H1 (cell line): Measurements from ENCODE around the gene RPS29. TPM values are rescaled to one million over a fixed set of nuclear protein-coding genes. Genes with fewer than 3 reads are reported as not detected.

Experiments
- NANOG ChIP-seq: IDR thresholded peaks from 2 replicates; pipeline ENCODE4 v1.6.1; 2011; ENCODE audit warnings: low read length, low read depth, mild to moderate bottlenecking, inconsistent platforms; ENCODE audit not compliant: insufficient read depth, poor library complexity, severe bottlenecking
- polyA plus RNA-seq, 7 experiments: library from polyadenylated mRNA; depleted of rRNA in 3 of 7; stranded (reverse) in 5 of 7; unstranded in 2 of 7; fragments of >200 nt in 5 of 7; fragments of 200-250 nt in 2 of 7; gene quantifications; 1 replicate in 5 of 7; 2 replicates in 1 of 7; 4 replicates in 1 of 7; pipeline versions ENCODE4 v1.2.1 to v1.2.3, GENCODE V29; 2011 to 2013; ENCODE audit warnings: missing spikeins in 2 of 7, mixed read lengths in 2 of 7
- total RNA-seq: library from RNA; stranded (reverse); fragmentation: NEBNext Ultra II Directional; extraction: Animal tissue kit (Norgen Biotek cat#: 25700); gene quantifications from 2 replicates; pipeline ENCODE4 v1.2.1, GENCODE V29; 2021

Gene RPS29
- total and polyA plus RNA-seq, 2 of the 8 experiments (the other 6 are each of a cell fraction or from before 2014, with no cell fraction given): 2,193 to 23,165 TPM

DNA sequence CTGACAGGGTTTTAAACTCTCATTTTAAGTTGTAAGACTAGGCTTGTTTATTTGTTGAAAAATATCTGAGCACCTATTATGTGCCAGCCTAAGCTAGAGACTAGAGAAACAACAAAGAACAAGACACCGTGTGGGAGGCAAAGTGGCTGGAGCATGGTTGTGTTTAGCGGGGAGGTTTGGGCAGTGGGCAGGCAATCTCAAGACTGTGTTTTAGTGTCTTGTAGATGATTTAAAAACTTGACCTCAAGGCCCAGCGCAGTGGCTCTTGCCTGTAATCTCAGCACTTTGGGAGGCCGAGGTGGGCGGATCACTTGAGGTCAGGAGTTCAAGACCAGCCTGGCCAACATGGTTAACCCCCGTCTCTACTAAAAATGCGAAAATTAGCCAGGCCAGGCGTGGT, 26.5 kb upstream of the RPS29 start (continued):
- TF ChIP-seq NANOG: no peak
